Left lung (tissue), 10 donors: Measurements from ENCODE around the gene SEC61A1. TPM values are rescaled to one million over a fixed set of nuclear protein-coding genes. Genes with fewer than 3 reads are reported as not detected.

ENCODE experiments used
- ATAC-seq: fragments of 200-7000 bp; cut with Tn5 transposase; one replicate; pipeline ENCODE4 v1.9.1; 2020; ENCODE audit warnings: moderate library complexity
- DNase-seq, 4 donors: peaks; one replicate each; pipeline ENCODE4 v3.0.0-alpha.2; 2013 to 2020
- H3K27ac ChIP-seq, 2 donors: fragments of 200-600 bp; sonication (generic) in 1 of 2; one replicate each; pipeline versions ENCODE4 v1.5.0 to v1.8.0; 2020 to 2021
- H3K27me3 ChIP-seq, 2 donors: fragments of 200-600 bp; sonication (generic) in 1 of 2; one replicate each; pipeline versions ENCODE4 v1.5.0 to v1.8.0; 2020 to 2021
- H3K36me3 ChIP-seq, 2 donors: fragments of 200-600 bp; sonication (generic) in 1 of 2; one replicate each; pipeline versions ENCODE4 v1.5.0 to v1.8.0; 2020 to 2021
- H3K4me1 ChIP-seq, 2 donors: fragments of 200-600 bp; one replicate each; pipeline ENCODE4 v1.8.0; 2021
- H3K4me3 ChIP-seq, 2 donors: fragments of 200-600 bp; sonication (generic) in 1 of 2; one replicate each; pipeline versions ENCODE4 v1.5.0 to v1.8.0; 2020 to 2021; ENCODE audit warnings: mild to moderate bottlenecking in 1 of 2
- H3K9me3 ChIP-seq, 2 donors: fragments of 200-600 bp; sonication (generic) in 1 of 2; one replicate each; pipeline versions ENCODE4 v1.5.0 to v1.8.0; 2020 to 2021
- CTCF ChIP-seq, 2 donors: fragments of 200-600 bp; sonication (generic) in 1 of 2; IDR thresholded peaks; one replicate each; pipeline versions ENCODE4 v1.5.0 to v1.8.0; 2021; ENCODE audit warnings: antibody characterized with exemption in 2 of 2
- intact Hi-C, 2 donors: fragments of 100-400 bp; cut with DNase I; formaldehyde crosslinking; loops; one replicate each; pipeline versions ENCODE4 v1.11.2 to v1.14.2; 2022
- polyA plus RNA-seq, 6 donors: library from polyadenylated mRNA; unstranded; fragments of 120-200 nt; gene quantifications; one replicate each; pipeline ENCODE4 v1.2.1, GENCODE V29; 2013; ENCODE audit not compliant: insufficient read length in 6 of 6
- total RNA-seq, 2 donors: library from RNA; stranded (reverse); fragmentation: NEBNext Ultra II Directional; extraction: Animal tissue kit (Norgen Biotek cat#: 25700); gene quantifications; one replicate each; pipeline ENCODE4 v1.2.1, GENCODE V29; 2021
- donor health status: DM: no; HTN: yes; CAD: no.
- donor health status: DM: no; HTN: no; CAD: no.

SEC61A1 gene
- total and polyA plus RNA-seq, 8 donors, result 148 to 361 (median 169) TPM

GRCh38 chr3:128063865-128064264 lies 11.6 kb downstream of the SEC61A1 start:
- DNase-seq (no peak), ATAC-seq (no peak)
- Histone ChIP-seq H3K4me1 (no peaks in the 10 kb centered on the region), H3K27ac (no peak overlapping the region), H3K9me3 (no peaks in the 10 kb centered on the region), H3K4me3 (no peak overlapping the region), H3K27me3 (no peaks in the 10 kb centered on the region), H3K36me3 (peaks cover 15 to 100% of the 10 kb centered on the region in 2 donors)
- intact Hi-C loops, result no loop called here
- TF ChIP-seq CTCF (IDR thresholded peaks at IDR 0.05), result no peak

- Histone ChIP-seq H3K36me3 (peaks cover 15 to 100% of the 10 kb centered on the region in 2 donors), H3K4me1 (no peaks in the 10 kb centered on the region), H3K27me3 (no peaks in the 10 kb centered on the region), H3K27ac (no peak overlapping the region), H3K9me3 (no peaks in the 10 kb centered on the region), H3K4me3 (no peak overlapping the region)
- TF ChIP-seq CTCF (IDR thresholded peaks at IDR 0.05), result no peak
- ATAC-seq (no peak), DNase-seq (no peak)
- intact Hi-C loops, result no loop called here
Observed at GRCh38 chr3:128064962-128065361, 12.7 kb downstream of the SEC61A1 start.

- Histone ChIP-seq H3K9me3 (no peaks in the 10 kb centered on the region), H3K4me3 (no peak overlapping the region), H3K27me3 (no peaks in the 10 kb centered on the region), H3K27ac (no peak overlapping the region), H3K36me3 (peaks cover 13 to 100% of the 10 kb centered on the region in 2 donors), H3K4me1 (no peaks in the 10 kb centered on the region)
- no peak for DNase-seq
- TF ChIP-seq CTCF (IDR thresholded peaks at IDR 0.05), result no peak
- no peak for ATAC-seq
- intact Hi-C loops, result no loop called here
Observed at GRCh38 chr3:128066114-128066513, 13.9 kb downstream of the SEC61A1 start.

- H3K4me1 ChIP-seq, result no peaks in the 10 kb centered on the region
- no peak overlapping the region for H3K4me3 ChIP-seq
- no peaks in the 10 kb centered on the region for H3K9me3 ChIP-seq
- no peak for TF ChIP-seq CTCF (IDR thresholded peaks at IDR 0.05)
- H3K27me3 ChIP-seq, result no peaks in the 10 kb centered on the region
- peaks cover 10 to 100% of the 10 kb centered on the region in 2 donors for H3K36me3 ChIP-seq
- intact Hi-C loops, result no loop called here
- no peak for ATAC-seq
- DNase-seq, result no peak
- H3K27ac ChIP-seq, result no peak overlapping the region
Observed at GRCh38 chr3:128066676-128067075, 14.4 kb downstream of the SEC61A1 start.

GRCh38 chr3:128067489-128067888 lies 15.3 kb downstream of the SEC61A1 start:
- Histone ChIP-seq H3K36me3 (peaks cover 10 to 100% of the 10 kb centered on the region in 2 donors), H3K9me3 (no peaks in the 10 kb centered on the region), H3K27me3 (no peaks in the 10 kb centered on the region), H3K4me3 (no peak overlapping the region), H3K27ac (no peak overlapping the region), H3K4me1 (peaks cover 0 to 3% of the 10 kb centered on the region in 2 donors)
- no peak for TF ChIP-seq CTCF (IDR thresholded peaks at IDR 0.05)
- DNase-seq (no peak), ATAC-seq (no peak)
- intact Hi-C loops, result no loop called here
